GM18526 (cell line): ENCODE measurements around the gene KIF22.
A peak's percentile ranks its signal among the peaks of the same experiment; 100 is the strongest.

Source experiments
- POLR2A ChIP-seq: IDR thresholded peaks from 3 replicates; pipeline ENCODE4 v1.6.1; 2011; ENCODE audit not compliant: insufficient read length; ENCODE audit errors: extremely low read depth

Gene KIF22

DNA sequence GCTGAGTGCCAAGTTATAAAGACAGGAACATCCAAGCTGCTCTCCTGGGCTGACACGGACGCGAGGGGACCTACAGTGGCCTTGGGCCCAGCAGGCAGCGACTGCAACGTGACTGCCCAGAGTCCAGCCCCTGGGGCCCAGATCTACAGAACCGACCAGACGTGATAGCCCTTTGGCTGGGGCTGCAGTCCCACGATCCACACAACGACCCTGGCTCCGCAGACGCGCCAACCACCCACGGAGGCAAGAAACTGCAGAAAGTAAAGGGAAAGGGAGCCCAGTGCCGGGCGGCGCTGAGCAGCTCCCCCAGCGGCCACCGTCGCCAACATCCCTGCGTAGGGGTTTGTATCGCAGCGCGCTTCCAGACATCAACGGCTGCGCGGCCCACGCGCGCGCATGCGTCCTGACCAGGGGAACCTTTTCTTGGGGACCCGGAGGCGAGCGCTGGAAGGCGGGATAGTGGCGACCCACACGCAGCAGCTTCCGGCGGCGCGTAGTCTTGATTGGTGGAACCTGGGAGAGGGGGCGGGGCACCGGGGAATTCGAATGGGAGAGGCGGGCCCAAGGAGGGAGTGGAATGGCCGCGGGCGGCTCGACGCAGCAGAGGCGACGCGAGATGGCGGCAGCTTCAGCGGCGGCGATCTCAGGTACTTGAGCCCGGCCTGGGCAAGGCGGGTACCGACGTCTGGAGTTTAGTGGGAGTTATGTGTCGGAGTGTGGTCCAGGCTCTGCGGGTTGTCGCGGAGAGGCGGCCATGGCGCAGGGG, at the start of gene KIF22:
Gene KIF22, plus strand, starts transcription at position 569 of the 766 bp plus-strand sequence. Its CDS starts 9 bp downstream, at position 578.
- TF ChIP-seq POLR2A: peak; percentile 86

DNA sequence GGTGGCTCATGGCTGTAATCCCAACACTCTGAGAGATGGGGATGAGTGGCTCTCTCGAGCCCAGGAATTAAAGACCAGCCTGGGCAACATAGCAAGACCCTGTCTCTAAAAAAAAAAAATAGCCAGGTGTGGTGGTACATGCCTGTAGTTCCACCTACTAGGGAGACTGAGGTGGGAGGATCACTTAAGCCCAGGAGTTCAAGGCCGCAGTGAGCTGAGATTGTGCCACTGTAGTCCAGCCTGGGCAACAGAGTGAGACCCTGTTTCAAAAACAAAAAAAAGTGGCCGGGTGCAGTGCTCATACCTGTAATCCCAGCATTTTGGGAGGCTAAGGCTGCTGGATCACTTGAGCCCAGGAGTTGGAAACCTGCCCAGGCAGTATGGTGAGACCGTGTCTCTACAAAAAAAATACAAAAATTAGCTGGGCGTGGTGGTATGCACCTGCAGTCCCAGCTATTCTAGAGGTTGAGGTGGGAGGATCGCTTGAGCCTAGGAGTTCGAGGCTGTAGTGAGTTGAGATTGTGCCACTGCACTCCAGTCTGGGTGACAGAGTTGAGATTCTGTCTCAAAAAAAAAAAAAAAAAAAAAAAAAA, 47.8 kb upstream of the KIF22 start:
- no peak for TF ChIP-seq POLR2A

DNA sequence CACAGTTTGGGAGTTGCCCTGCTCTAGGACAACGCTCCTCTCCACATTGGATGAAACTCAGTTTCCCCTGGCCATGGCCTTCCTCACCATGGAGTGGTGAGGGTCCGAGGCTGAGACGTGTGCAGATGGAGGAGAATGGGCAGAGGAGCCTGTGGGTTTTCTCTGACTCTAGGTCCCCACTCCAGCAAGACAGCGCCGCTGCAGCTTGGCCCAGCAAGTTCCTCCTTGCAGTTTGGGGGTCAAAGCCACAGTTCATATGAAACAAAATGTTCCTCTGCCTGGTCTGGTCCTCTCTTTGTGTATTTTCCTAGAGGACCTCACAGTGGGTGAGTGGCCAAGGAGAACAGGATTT, 47.1 kb upstream of the KIF22 start:
- TF ChIP-seq POLR2A: no peak

DNA sequence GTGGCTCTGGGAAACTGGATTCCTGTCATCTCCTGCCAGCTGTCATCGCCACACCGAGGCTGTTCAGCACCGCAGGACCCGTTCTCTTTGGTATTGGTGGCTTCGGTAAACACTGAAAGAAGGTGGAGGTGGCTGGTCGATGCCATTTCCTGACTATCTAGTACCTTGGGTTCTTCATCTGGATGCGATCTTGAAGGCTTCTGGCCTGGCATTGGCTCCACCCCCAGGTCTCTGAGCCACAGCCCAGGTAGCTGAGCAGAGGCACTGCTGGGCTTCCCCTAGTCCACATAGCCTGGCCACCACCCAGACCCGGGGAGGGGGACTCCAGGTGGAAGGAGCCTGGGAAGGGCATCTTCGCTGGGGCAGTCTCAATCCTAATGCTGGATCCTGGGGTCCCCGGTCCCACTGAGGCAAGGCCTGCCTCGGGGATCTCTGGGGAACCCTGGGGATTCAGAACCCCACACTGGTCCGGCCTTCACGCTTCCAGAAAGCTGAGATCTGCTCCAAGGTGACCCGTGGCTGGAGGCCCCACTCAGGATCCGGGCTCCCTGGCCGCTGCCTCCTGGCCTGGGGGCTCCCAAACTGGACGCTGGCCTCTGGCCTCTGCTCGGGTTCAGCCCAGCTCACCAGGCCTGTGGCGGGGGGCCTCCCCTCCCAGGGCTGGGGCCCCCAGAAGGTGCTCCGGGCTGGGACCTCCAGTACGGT, 46.6 kb upstream of the KIF22 start:
- TF ChIP-seq POLR2A: no peak

DNA sequence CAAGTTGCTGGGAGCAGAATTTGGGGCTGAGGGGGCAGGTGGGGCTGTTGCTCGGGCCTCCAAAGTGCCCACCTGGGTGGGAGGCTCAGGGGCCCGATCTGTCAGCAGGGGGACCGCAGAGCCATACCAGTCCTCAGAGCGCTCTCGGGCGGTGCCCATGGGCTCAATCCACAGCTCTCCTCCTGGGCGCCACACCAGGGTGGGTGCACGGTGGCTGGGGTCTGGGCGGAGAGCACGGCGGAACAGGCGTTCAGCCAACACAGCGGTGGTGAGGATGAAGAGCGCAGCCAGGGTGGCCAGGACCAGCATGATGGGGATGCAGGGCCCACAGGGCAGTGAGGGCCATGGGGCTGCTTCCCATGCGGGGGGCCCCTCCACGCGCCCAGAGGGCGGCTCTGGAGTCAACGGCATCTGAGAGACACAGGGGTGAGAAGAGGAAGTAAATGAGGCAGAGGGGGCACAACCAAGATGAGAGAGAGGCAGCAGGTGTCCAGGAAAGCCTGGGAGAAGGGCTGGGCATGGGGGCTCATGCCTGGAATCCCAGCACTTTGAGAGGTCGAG, 45.9 kb upstream of the KIF22 start:
- TF ChIP-seq POLR2A: no peak

DNA sequence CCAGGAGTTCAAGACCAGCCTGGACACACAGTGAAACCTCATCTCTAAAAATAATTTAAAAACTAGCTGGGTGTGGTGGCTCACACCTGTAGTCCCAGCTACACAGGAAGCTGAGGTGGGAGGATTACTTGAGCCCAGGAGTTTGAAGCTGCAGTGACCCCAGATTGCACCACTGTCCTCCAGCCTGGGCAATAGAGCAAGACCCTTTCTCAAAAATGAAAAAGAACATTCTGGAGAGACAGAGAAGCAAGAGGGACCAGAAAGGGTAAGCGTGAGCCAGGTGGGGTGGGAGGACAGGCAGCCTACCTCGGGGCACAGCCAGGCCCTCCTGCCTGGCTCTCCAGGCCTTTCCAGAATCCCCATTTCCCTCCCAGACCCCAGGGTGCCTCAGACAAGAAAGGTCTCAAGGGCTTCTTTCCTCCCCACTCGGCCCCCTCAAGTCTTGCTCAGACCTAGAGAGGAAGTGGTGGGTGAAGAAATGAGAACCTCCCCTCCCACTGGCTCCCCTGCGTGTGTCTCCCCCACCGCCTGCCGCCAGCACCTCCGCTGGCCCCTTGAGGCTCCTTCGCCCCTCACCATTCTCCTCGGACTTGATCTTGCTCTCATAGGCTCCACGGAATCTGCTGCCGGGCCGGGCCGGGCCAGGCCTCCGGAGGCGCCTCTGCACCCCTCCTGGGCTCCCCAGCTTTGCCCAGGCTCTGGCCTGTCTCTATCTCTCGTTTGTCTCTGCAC, 45.3 kb upstream of the KIF22 start:
- TF ChIP-seq POLR2A: no peak

DNA sequence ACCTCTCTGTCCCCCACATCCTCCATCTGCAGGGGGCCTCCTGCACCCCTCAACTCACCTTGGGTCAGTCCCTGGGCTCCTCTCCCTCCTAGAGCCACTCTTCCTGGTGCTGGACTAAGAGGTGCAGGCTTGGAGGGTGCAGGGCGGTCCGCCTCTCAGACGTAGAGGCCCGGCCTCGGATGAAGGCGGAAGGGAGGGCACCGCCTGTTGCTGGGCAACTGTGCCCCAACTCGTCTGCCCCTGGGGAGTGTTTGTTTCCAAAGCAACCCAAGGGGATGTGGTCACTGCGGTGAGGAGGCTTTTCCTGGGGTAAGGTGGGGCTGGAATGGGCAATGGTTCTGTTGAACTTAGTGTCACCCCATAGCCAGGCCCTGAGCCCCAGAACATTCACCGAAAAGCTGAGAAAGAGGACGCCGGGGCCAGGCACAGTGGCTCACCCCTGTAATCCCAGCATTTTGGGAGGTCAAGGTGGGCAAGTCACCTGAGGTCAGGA, 44.7 kb upstream of the KIF22 start, which contains the start of gene C16orf54:
Gene C16orf54, minus strand, starts transcription at position 138 of the 493 bp plus-strand sequence. CDS start 1,039 bp downstream, outside the sequence.
- TF ChIP-seq POLR2A: peak; percentile 61

DNA sequence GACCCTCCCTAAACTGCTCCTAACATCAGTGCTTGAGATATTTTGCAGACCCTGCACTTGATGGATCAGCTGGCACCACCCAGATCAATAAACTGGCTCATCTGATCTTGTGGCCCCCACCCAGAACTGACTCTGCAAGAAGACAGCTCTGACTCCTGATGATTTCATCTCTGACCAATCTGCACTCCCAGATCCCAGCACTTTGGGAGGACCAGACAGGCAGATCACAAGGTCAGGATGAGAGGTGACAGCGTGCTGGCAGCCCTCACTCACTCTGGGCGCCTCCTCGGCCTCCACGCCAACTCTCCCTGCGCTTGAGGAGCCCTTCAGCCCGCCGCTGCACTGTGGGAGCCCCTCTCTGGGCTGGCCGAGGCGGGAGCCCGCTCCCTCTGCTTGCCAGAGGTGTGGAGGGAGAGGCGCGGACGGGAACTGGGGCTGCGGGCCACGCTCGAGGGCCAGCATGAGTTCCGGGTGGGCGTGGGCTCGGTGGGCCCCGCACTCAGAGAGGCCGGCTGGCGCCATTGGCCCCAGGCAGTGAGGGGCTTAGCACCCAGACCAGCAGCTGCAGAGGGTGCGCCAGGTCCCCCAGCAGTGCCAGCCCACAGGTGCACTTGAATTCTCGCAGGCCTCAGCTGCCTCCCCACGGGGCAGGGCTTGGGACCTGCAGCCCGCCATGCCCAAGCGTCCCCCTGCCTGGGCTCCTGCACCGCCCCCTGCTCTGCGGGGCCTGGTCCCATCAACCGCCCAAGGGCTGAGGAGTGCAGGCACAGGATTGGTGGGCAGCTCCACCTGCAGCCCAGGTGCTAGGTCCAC, 42.4 kb upstream of the KIF22 start:
- no peak for TF ChIP-seq POLR2A

DNA sequence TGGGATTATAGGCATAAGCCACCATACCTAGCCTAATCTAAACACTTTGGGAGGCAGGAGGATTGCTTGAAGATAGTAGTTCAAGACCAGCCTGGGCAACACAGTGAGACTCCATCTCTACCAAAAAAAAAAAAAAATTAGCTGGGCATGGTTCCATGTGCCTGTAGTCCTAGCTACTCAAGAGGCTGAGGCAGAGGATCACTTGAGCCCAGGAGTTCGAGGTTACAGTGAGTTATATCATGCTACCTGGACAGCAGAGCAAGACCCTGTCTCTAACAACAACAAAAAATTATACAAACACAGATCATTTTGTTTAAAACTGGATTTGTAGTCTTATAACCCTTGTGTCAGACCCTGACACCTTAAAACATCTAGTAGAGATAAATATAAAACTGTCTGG, 37.0 kb upstream of the KIF22 start:
- TF ChIP-seq POLR2A: no peak

DNA sequence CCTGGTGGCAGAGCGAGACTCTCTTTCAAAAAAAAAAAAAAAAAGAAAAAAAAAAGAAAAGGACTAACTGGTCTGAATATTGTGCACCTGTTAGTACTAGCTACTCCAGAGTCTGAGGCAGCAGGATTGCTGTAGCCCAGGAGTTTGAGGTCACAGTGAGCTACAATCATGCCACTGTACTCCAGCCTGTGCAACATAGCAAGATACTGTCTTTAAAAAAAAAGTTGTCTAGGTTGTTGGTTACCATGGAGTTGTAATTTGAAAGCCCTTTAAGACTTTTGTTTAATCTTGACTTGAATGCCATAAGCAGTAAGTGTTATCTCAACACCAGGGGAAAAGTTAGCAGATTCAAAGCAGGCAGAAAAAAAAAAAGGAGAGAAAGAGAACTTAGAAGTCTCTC, 33.9 kb upstream of the KIF22 start:
- no peak for TF ChIP-seq POLR2A

DNA sequence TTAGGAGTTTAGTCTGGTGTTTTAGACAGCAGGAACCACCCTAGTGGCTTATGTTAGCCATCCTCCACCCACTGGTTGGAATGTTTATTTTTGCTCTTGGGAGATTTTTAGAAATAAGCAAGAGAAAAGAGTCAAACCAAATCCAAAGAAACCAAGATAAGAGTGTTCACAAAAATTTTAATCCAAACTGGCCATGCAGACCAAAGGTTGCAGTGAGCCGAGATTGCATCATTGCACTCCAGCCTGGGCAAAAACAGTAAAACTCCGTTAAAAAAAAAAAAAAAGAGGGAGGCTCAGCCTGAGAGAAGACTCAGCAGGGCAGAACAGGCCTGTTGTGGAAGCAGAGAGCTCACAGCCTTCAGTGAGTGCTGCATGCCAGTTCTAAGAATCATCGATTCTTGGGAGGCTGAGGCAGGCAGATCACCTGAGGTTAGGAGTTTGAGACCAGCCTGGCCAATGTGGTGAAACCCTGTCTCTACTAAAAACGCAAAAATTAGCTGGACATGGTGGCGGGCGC, 32.5 kb upstream of the KIF22 start:
- TF ChIP-seq POLR2A: no peak

DNA sequence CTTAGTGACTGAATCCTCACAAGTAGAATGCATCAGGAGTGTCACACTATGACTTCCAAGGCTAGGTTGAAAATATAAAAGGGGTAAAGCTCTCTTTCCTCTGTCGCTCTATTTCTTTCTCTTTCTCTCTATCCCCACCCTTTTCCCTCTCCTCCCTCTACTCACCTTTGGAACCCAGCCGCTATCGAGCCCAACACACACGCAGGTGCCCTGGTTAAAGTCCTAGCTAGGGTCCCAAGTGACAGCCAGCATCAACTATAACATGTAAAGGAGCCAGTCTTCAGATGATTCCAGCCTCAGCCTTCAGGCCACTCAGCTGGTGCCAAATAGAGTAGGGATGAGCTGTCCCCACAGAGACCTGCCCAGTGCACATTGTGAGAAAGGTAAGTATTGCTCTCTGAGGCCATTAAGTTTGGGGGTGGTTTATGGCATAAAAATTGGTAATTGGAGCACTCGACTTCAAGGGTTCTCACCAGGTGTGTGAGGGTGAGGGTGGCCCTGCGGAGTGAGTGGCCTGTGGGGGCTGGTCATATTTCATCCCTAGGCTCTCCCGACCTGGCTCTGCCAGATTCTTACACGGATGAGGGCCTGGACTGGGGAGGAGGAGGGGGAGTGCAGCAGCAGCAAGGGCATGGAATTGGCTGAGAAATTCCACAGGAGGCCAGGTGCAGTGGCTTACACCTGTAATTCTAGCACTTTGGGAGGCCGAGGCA, 29.8 kb upstream of the KIF22 start:
- TF ChIP-seq POLR2A: no peak

DNA sequence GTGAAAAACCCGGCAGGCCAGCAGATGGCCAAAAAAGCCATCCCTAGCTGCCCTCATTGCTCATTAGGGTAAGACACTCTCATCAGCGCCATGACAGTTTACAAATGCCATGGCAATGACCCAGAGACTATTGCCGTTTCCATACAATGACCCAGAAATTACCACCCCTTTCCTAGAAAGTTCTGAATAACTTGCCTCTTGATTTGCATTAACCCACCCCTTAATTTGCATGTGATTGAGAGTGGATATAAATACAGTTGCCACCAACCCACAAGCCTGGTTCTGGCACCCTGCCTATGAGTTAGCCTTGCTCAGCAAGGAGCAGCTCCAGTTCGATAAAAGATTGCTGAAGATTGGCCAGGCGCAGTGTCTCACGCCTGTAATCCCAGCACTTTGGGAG, 28.7 kb upstream of the KIF22 start:
- no peak for TF ChIP-seq POLR2A

DNA sequence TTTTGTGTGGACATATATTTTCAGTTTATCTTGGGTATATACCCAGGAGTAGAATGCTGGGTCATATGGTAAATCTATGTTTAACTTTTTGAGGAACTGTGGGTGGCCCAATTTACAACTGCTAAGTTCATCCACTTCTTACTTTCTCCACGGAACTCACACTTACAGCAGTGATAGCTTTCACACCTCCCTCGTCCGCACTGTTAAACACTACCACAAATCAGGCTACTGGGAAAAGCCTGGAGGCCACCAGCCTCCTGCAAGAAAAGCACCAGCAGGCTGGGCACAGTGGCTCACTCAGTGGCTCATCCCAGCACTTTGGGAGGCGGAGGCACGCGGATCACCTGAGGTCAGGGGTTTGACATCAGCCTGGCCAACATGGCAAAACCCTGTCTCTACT, 27.2 kb upstream of the KIF22 start:
- TF ChIP-seq POLR2A: no peak
